22Rv1 (cell line): Measurements from ENCODE around the gene EIF4G3.
"Not testable (repeated sequence)": the region's sequence is repeated elsewhere in the genome, so short reads cannot be mapped to it uniquely, and the experiment has no call there.

Experiments used
- ZFX ChIP-seq: fragments of 450-650 bp; IDR thresholded peaks from 2 replicates; pipeline ENCODE4 v1.6.1; 2017; ENCODE audit warnings: antibody characterized with exemption, borderline replicate concordance
- TF ChIP-seq, protein P1 (sequence below): fragments of 450-650 bp; IDR thresholded peaks from 2 replicates; pipeline ENCODE4 v1.5.1; 2017; ENCODE audit warnings: mild to moderate bottlenecking

GRCh38 chr1:21201238-21201637, 24.5 kb upstream of the EIF4G3 start:
- TF ChIP-seq, protein P1, sequence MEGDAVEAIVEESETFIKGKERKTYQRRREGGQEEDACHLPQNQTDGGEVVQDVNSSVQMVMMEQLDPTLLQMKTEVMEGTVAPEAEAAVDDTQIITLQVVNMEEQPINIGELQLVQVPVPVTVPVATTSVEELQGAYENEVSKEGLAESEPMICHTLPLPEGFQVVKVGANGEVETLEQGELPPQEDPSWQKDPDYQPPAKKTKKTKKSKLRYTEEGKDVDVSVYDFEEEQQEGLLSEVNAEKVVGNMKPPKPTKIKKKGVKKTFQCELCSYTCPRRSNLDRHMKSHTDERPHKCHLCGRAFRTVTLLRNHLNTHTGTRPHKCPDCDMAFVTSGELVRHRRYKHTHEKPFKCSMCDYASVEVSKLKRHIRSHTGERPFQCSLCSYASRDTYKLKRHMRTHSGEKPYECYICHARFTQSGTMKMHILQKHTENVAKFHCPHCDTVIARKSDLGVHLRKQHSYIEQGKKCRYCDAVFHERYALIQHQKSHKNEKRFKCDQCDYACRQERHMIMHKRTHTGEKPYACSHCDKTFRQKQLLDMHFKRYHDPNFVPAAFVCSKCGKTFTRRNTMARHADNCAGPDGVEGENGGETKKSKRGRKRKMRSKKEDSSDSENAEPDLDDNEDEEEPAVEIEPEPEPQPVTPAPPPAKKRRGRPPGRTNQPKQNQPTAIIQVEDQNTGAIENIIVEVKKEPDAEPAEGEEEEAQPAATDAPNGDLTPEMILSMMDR = not testable (repeated sequence)
- TF ChIP-seq ZFX = not testable (repeated sequence)
